ENCODE results near the gene EDN1.

Gene EDN1

DNA sequence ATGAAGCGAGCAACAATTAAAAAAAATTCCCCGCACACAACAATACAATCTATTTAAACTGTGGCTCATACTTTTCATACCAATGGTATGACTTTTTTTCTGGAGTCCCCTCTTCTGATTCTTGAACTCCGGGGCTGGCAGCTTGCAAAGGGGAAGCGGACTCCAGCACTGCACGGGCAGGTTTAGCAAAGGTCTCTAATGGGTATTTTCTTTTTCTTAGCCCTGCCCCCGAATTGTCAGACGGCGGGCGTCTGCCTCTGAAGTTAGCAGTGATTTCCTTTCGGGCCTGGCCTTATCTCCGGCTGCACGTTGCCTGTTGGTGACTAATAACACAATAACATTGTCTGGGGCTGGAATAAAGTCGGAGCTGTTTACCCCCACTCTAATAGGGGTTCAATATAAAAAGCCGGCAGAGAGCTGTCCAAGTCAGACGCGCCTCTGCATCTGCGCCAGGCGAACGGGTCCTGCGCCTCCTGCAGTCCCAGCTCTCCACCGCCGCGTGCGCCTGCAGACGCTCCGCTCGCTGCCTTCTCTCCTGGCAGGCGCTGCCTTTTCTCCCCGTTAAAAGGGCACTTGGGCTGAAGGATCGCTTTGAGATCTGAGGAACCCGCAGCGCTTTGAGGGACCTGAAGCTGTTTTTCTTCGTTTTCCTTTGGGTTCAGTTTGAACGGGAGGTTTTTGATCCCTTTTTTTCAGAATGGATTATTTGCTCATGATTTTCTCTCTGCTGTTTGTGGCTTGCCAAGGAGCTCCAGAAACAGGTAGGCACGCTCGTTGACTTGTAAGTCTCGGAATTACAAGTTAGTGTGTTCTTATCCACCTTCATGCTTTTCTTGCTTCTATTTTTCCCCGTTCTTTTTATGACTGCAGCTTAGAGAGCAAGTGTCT is at the start of gene EDN1:
TSS of gene EDN1 (plus strand) at position 429 of the 888 bp plus-strand sequence. CDS start at position 698, 269 bp downstream.
- peak; percentile 97 for DNase-seq (ENCODE audit: low spot score)

DNA sequence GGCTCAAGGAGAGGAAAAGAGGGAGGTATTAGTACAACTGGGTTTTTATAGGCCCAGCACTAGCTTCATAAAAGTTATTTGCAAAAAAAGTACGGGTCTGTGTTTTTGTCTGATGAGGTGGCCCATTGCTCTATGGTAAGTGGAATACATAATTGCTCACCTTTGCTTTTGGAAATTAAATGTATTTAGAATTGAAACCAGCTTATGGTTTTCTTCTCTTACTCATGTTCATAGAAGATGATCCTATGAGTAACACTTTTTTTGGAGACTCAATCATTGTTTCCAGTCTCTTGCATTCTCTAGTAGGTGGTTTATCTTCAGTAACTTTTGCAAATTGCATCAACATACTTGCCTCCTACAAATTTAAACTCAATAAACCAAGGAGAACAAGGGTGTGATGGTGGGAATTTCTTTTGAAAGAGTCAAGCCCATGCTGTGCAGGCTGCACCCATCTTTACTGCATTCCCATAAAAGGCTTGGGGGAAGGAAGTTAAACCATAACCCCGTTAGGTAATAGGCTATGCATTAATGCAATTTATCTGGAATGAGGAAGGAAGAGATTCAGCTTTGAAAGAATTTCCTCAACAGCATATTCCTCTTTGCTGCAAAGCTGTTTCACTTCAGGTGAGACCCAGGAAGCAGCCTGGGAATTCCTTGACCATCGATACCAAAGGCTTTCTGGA is 48.5 kb upstream of the EDN1 start:
- no peak for DNase-seq (ENCODE audit: low spot score)

DNA sequence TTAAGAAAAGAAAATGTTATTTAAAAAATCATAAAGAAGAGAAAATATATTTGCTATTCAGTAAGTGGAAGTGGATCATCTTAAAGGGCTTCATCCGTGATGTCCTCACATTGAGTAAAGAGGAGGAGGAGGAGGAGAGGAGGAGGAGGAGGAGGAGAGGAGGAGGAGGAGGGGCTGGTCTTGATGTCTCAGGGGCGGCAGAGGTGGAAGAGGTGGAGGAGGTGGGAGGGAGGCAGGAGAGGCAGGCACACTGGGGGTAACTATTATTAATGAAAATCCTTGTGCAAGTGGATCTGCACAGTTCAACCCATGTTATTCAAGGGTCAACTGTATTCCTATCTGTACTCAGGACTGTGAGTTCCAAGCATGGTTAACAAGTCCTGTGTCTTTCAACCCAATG is 47.0 kb upstream of the EDN1 start:
- DNase-seq (ENCODE audit: low spot score), result no peak

DNA sequence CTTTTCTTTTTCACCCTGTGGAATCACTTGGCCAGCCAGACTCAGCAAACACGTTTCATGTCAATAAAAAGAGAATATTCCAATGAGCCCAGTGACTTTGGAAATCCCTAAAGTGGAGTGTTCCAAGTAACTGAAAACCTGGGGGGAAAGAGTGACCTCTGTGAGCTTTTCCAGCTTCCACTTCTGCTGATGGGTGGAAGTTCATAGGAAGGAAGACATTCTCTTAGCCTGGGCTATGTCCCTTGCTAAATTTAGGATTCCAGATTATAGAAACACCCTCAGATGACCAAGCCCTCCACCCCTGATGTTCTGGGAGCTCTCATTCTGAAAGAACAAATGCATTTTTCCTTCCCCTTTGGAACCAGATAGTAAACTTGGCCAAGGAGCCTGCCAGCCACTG is 44.8 kb upstream of the EDN1 start:
- DNase-seq (ENCODE audit: low spot score), result no peak

DNA sequence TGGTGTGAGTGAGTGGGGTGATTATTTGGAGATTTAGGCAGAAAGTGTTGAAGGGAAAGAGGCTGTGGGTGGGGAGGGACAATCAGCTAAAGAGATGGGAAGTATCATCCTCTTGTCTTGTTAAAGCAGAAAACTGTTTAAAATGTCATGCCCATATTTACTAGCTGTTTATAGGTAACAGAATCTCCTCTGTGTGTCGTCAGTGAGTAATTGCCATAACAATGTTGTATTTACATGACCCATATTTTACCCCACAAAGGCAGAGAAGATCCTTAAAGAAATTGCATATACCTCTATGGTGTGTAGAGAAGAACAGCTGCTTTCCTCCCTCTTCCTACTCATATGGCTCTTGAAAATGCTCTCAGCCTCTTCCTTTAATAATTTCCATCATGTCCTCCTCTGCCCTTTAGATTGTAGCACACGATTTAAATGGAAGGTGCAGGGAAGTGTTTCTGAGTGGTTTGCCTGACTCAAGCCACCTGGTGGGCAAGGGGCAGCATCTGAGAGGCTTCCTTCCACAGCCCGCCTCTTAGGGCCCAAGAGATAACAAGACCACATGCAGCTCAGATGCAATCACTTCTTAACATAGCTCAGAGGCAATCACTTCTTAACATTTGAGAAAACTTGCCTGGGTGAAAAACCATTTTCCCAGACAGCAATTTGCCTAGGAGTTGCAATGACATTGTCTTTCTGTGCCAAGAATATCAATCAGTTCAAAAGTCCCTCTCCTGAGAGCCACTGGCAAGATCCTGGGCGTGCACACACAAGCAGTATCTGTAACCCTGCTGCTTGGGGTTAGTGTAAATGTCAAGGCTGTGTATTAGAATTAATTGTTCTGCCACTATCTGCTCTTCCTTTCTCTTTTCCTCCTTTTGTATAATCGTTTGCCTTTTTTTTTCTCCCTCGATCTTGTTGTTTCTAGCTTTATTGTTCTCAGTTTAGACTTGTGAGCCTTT is 44.1 kb upstream of the EDN1 start:
- no peak for DNase-seq (ENCODE audit: low spot score)

DNA sequence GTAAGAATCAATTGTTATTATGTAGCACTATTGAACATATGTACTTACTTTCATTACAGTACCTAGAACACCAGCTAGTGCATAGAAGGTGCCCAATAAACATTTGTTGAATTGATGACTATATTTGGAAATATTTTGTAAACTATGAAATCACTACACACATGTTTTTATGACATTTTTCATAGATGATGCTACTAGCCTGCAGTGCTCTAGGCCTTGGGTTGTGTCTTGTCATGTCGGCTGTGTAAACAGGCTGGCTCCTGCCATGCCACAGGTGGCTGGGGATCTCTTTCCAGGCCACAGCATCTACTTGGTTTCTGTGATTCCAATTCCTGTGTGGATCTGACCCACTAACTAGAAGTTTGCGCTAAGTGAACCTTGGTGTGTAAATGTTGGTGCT is 43.3 kb upstream of the EDN1 start:
- no peak for DNase-seq (ENCODE audit: low spot score)

DNA sequence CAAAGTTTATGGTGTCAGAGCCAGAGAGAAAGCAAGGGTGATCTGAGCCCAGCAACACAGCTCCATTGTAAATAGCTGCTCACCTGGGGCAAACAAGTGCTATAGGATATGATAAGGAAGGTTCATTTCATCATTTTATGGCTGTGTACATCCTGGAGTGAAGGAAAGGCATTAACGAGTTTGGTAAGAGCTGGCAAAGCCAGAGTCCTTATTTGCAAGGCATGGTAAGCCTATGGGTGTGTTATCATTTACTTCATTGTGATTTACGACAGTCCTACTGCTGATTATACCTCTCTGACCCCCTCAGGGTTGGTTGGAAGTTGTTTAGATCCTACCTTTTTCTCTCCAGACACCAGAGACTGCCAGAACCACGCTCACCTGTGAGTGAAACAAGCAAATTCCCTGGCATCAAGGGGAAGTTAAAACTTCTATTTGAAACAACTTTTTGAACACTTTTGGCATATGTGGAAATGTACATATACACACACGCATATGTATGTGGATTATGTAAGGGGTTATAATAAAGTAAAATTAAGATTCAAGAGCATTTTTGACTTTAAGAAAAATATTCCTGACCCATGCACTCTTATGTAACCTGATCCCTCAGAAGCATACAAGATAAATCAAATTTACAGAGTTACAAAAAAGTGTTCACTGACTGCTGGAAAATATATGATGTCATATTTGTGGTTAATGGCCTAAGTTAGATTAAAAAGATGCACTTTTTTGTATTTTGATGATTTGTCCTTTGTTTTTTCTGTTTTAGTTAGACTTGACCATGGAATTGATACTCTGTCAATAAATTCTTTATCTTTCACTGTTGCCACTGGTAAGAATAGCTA is 40.4 kb upstream of the EDN1 start:
- no peak for DNase-seq (ENCODE audit: low spot score)

DNA sequence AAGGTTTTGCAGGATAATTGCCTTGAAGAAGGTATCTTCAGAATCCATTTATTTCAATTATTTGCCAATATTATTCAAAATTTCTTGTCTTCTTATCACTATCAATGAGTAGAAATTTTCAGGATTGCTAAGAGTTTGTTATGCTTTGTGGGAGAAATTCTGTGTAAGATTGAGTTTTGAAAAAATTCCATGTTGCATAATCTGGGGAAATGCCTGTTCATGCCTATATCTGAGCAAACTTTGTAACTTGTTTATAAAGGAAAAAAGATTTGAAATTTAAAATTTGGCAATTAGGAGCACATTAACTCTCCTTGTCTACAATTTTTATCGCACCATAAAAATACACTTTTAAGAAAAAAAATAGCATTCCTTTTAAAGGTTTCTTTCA is 39.8 kb upstream of the EDN1 start:
- DNase-seq (ENCODE audit: low spot score), result no peak

DNA sequence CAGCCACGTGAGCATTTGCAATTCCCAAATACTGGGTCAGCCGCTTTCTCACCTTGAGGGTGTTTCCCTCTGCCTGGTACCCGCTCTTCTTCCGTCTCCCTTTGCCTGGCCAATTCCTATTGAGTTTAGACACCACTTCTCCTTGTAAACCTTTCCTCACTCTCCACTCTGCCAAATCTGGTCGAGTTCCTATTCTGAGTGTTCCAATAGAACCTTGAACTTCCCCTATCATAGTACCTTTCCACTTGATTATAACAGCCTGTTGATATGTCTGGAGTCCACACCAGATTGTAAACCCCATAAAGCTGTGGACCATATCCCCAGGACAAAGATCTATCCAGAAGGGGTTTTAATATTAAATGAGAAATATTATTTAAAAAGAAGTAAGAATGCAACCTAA is 36.0 kb upstream of the EDN1 start:
- DNase-seq (ENCODE audit: low spot score), result no peak

DNA sequence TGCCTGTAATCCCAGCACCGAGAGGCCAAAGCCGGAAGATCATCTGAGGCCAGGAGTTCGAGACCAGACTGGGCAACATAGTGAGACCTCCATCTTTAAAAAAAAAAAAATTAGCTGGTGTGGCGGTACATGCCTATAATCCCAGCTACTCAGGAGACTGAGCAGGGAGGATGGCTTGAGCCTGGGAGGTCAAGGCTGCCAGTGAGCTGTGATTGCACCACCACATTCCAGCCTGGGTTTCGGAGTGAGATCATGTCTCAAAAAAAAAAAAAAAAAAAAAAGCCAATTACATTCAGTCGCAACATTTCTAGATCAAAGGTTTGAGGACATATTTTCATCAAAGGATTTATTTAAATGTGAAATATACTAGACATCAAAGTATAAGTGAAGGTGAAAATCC is 32.0 kb upstream of the EDN1 start:
- DNase-seq (ENCODE audit: low spot score), result no peak

DNA sequence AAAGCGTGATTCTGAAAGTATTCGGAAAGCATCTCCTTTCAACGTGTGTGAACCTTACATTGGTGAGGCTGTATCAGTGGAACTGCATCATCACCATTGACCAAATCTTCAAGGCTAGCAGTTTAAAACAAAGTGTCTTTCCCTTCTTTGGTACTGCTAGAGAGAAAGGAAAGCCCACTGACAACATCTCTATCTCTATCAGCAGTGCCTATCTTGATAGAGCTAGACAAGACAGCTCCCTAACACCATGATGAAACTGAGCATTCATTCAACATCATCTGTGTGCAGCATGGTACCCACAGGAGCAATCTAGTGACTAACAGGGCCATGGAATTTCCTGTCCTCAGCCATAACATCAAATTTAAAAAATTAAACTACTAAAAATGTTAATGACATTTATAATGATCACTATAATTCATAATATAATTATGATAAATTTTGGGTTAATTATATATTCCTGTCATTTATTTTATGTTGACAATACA is 31.5 kb upstream of the EDN1 start:
- DNase-seq (ENCODE audit: low spot score), result no peak

DNA sequence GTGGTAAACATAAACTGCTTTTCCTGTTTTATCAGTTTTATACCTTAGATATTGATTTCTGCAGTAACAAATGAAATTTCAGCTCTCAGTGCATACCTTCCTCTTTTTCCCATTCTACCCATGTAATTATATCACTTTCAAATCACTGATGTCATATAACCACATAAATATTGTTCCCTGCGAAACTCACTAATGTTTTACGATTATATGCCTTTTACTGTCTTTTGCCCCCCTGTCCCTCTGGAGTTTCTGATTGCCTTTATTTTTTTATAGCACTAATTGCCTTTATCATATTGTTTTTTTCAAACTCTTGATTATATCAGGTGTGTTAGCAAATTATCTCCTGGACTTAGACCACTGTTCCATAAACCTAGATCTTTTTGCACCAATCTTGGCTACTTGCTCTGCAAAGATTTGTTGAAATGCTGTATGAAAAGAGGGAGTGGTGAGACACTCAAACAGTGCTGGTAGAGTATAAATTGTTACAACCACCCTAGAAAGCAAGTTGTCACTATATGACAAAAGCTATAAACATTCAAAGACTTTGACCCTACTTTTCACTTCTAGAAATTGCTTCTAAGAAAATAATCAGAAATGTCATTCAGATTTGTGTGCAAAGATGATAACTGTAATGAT is 29.6 kb upstream of the EDN1 start:
- DNase-seq (ENCODE audit: low spot score), result no peak

DNA sequence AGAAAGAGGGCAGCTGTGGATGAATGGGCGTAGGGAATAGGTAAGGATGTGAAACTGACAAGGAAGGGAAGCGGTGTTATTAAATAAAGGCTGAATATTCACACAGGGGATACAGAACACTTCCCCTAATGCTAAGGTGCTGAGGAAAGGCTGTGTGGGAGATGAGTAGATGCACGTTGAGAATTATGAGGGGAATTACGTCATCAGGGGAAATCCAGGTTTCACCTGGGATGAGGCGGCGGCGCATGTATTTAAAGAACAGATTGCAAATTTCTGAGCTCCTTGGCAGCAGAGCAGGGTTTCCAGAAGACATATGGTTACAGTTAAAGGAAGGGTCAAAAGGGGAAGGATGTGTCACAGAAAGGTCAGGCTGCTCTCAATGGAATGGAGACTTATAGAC is 28.7 kb upstream of the EDN1 start:
- no peak for DNase-seq (ENCODE audit: low spot score)

DNA sequence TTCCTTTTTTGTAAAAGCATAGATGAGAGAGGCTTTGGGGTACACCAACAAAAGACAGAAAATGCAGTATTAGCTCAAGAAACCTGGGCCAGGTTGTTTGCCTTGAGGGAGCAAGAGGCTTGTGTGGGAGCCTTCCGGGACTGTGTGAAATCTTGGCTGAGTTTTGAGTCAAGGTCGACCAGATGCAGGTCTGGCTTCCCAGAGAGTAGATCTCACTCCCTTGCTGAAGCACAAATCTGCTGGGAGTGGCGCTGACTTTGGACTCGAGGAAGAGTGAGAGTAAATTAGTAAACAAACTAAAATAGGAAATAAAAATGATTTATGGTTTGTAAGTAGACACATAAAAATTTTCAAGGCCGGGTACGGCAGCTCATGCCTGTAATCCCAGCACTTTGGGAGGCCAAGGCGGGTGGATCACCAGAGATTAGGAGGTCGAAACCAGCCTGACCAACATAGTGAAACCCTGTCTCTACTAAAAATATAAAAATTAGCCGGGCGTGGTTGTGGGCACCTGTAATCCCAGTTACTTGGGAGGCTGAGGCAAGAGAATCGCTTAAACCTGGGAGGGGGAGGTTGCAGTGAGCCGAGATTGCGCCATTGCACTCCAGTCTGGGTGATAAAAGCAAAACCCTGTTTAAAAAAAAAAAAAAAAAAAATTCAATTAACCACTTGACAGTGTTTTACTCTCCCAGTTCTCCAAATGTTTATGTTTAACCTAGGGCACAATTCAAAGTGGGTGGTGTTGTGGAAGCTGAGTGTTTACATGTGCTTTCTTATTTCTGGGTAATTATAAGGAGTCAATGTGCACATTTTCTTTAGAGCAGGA is 27.7 kb upstream of the EDN1 start:
- DNase-seq (ENCODE audit: low spot score), result no peak

DNA sequence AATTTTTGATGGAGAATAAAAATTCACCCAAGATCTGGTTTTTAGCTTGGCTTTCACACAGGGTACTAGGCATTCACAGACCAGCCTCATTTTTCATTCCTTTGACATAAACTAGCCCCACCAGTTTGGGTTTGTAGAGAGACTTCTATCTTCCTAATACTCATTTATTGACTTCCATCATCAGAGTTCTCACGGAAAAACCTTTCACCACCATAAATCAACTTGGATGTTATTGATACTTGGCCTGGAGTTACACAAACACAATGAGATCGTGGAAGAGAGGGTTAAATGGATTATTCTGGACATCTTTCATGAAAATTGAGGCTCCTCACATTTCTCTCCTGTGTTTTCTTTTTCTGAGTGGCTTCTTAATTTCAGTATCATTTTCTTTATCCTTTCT is 26.8 kb upstream of the EDN1 start:
- no peak for DNase-seq (ENCODE audit: low spot score)

DNA sequence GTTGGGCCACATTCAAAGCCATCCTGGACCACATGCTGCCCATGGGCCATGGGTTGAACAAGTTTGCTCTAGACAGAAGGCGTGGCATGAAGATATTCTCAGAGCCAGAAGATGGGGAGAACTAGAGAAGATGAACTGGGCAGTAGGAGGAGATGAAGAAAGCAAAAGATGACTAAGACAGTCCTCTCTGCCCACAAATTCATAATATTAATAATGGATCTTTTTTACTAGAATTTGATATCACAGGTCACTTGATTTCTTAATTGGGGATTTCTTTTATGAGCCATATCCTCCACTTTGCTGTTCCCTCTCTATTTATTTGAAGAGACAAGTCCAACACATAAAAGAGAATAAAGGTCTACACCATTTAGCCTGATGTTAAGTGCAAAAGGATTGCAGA is 25.5 kb upstream of the EDN1 start:
- DNase-seq (ENCODE audit: low spot score), result no peak

DNA sequence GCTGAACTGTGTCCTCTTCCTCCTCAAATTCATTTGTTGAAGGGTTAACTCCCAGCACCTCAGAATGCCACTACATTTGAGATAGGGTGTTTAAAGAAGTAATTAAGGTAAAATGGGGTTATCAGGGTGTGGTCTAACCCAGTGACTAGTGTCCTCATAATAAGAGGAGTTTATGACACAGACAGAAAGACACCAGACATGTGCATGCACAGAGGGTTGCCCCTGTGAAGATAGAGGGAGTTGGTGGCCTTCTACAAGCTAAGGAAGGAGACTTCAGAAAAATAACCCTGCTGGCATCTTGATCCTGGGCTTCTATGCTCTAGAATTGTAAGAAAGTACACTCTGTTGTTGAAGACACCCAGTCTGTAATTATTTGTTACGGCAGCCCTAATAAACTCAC is 24.9 kb upstream of the EDN1 start:
- DNase-seq (ENCODE audit: low spot score), result no peak

DNA sequence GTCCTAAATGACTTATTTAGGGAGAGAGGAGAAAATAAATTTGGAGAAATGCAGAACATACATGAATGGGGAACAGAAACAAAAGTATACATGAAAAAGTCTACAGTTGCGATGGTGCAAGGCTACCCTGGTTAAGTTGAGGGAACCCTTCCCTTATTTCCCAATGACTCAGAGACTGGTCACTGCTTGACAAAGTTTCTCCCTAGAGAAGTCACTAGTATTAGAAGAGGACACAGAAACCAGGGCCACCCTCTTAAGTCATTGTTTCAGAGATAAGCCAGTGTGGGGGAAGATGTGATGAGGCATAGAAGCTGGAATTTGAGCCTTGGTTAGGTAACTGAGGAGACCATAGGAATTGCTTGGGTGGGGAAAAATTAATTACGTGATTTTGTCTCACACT is 24.4 kb upstream of the EDN1 start:
- DNase-seq (ENCODE audit: low spot score), result no peak

DNA sequence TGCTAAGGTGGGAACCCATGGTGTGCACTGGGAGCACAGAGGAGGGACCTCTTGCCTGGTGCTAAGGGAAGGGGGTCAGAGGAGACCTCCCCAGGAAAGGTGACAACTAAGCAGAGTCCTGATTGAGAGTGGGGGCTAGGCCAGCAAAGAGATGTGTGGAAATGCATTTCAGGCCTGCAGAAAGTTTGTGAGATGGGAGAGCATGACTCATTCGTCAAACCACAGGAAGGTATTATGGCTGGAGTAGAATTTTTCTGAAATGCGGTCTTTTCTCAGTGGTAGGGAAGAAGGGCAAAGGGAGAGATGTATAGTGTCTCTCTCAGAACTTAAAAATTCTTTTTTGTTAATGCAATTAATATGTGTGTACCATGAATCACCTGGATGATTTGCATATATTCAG is 23.6 kb upstream of the EDN1 start:
- DNase-seq (ENCODE audit: low spot score), result no peak

DNA sequence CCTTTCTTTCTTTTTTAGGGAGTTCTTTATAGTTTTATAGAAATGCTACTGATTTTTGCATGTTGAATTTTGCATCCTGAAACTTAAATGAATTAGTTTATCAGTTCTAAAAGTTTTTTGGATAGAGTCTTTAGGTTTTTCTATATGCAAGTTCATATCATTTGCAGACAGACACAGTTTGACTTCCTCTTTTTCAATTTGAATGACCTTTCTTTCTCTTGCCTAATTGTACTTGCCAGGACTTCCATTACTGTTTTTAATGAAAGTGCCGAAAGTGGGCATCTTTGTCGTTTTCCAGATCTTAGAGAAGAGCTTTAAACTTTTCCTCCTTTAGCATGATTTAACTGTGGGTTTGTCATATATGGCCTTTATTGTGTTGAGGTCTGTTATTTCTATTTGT is 21.1 kb upstream of the EDN1 start:
- no peak for DNase-seq (ENCODE audit: low spot score)
